HT1080 (cell line): Measurements from ENCODE around the gene PCP4. TPM values are rescaled to one million over a fixed set of nuclear protein-coding genes. Genes with fewer than 3 reads are reported as not detected.
"Not testable (repeated sequence)": the region's sequence is repeated elsewhere in the genome, so short reads cannot be mapped to it uniquely, and the experiment has no call there.

ENCODE experiments used
- DNase-seq: peaks from one replicate; pipeline ENCODE4 v3.0.0-alpha.2; 2015; ENCODE audit warnings: low read depth
- total RNA-seq: library from RNA; depleted of rRNA; stranded (reverse); fragments of >200 nt; shearing (Covaris generic); gene quantifications from 2 replicates; pipeline ENCODE4 v1.2.3, GENCODE V29; 2014

PCP4 gene
- total RNA-seq, 1 experiment from 2014 or later: not detected

GRCh38 chr21:39863111-39863510 is 4.1 kb upstream of the PCP4 start:
- peak; percentile 70 for DNase-seq

- DNase-seq: no peak
These were observed 1.1 kb upstream of the PCP4 start for GRCh38 chr21:39866093-39866492.

DNA sequence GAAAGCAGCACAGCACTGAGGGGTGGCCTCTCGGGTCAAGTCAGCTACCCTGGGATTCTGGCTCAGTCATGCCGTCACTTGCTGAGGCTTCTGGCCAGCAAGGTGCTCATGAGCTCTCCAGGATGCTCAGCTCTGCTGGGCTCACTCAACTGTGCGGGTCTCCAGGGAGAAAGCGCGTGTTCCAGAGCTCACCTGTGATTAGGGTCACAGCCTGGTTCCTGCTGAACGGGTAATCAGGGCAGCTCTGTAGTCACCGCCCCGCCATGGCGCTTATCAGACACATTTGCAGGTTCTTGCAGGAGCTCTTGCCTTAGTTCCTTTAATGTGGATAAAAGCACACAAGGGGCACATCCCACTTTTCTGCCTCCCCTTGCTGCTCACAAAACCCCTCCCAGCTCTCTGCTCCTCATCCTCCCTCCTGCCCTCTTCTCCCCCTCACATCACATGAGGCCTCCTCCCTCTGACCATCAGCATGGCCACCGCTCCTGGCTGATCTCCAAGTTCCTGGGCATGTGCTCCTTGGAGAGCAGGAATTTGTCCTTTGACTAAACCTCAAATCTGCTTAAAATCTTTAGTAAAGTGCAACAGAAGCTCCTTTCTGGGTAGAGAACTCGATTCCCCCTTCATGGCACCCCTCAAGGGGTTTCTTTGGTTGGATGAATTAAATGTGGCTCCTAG is 2.0 kb downstream of the PCP4 start:
- no peak for DNase-seq

- DNase-seq: no peak
These were observed 6.4 kb downstream of the PCP4 start for GRCh38 chr21:39873687-39874086.

DNA sequence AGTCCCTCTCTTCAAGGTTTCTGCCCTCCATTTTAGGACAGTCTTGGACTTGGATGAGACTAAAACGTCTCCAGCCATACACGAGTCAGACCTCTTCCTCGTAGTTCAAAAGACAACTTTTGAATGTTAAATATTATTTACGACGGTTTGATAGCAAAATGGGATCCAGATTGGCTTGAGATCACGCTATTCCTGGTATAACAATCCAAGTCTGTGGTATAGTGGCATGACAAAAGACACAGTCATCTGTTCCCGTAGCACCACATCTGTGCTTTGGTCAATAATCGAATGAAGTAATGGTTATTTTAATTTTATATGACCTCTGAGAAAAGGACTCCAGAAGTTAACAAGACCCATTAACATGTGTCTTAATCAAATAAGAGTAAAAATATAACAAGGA is 7.0 kb downstream of the PCP4 start:
- DNase-seq: no peak

GRCh38 chr21:39874759-39875158 is 7.5 kb downstream of the PCP4 start:
- DNase-seq: no peak

GRCh38 chr21:39881661-39882060 is 14.4 kb downstream of the PCP4 start:
- DNase-seq: no peak

- DNase-seq: no peak
These were observed 15.1 kb downstream of the PCP4 start for GRCh38 chr21:39882151-39882838.

DNA sequence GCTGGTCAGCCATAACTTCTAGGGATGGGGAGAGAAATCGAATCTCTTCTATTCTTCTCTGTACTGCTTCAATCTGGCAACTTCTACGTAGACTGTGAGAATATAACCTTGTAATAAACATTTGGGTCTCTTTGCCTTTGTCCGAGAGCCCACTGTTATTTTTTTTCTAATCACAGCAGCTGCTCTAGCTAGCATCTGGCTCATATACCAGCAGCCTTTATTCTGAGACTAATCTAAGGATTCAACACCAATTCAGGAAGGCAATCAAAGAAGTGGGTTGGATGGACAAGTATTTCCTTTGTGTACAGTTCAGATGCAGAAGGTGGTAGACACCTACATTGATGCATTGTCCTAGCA is 15.6 kb downstream of the PCP4 start:
- no peak for DNase-seq

DNA sequence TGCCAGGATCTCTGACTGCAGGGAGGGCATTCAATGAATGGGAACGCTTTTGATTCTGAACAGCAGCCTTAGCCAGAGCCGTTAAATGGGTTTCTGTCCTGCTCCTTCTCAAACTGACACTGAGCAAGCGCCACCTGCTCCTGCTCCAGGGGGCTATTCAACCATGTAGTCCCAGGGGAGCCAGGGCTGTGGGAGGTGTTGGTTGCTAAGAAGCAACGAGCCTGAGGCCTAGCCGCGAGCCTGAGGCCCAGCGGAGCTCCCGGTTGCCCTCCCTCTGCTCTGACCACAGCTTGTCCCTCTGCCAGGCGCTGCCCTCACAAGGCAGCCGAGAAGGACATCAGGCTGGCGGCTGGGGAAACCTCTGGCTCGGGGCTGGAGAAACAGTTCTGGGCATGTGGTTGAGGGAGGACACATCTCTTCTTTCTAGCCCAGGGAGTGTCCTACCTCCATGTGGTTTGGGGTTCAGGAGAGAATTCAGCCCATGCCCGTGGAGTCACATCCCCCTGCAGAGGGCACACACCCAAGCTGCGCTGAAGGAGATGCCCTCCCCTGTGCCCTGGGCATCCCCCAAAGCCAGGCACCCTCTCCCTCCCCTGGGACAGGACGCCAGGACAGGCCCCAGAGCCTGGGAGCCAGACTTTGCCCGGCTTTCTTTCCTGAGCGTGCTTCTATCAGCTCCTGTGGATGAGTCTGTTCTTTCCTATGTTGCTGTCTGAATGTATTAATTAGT is 18.0 kb downstream of the PCP4 start:
- DNase-seq: no peak

DNA sequence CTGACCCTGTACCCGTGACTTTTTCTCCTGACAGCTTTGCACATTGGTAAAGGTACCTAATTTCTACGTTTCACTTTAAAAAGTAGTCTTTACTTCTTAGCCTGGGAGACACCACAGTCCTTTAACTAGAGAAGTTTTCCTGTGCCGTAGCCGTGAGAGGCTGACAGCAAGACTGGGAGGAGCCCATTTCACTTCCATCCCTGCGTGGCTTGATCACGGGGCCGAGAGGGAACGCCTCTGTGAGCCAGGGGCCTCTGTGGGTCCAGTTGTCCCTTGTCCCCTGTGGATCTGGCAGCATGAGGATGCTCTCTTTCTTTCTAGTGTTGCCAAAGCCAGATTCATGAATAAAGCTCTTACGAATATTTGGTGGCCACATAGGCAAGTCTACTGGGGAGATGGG is 21.6 kb downstream of the PCP4 start:
- DNase-seq: no peak

GRCh38 chr21:39891111-39891510 is 23.9 kb downstream of the PCP4 start:
- DNase-seq: no peak

DNA sequence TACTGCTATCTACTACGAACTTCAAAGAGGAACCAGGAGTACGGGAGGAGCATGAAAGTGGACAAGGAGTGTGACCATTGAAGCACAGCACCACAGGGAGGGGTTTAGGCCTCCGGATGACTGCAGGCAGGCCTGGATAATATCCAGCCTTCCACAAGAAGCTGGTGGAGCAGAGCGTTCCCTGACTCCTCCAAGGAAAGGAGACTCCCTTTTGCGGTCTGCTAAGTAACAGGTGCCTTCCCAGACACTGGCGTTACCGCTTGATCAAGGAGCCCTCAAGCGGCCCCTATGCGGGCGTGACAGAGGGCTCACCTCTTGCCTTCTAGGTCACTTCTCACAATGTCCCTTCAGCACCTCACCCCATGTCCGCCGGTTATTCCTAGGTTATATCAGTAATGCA is 24.6 kb downstream of the PCP4 start:
- not testable (repeated sequence) for DNase-seq

GRCh38 chr21:39900491-39900890 is 33.3 kb downstream of the PCP4 start:
- DNase-seq: no peak

- no peak for DNase-seq
These were observed 33.7 kb downstream of the PCP4 start for GRCh38 chr21:39900911-39901310.

GRCh38 chr21:39902986-39903385 is 35.7 kb downstream of the PCP4 start:
- no peak for DNase-seq

DNA sequence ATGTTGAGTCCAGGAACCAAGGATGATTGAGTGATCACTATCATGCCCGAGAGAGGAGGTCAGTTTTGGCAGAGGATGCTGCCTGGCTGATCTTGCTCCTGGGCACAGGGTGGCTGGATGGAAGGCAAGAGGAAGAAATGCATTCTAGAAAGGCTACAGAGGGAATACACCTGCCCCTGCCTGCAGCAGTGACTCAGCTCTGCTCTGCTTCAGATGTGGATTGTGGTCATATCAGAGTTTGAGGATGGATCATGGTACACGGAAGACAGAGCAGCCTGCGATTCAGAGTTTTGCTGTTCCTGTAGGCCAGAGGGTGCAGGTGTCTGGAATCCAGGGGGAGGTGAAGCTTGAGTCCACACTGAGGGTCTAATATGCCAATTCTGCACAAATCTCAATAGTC is 37.2 kb downstream of the PCP4 start:
- no peak for DNase-seq

DNA sequence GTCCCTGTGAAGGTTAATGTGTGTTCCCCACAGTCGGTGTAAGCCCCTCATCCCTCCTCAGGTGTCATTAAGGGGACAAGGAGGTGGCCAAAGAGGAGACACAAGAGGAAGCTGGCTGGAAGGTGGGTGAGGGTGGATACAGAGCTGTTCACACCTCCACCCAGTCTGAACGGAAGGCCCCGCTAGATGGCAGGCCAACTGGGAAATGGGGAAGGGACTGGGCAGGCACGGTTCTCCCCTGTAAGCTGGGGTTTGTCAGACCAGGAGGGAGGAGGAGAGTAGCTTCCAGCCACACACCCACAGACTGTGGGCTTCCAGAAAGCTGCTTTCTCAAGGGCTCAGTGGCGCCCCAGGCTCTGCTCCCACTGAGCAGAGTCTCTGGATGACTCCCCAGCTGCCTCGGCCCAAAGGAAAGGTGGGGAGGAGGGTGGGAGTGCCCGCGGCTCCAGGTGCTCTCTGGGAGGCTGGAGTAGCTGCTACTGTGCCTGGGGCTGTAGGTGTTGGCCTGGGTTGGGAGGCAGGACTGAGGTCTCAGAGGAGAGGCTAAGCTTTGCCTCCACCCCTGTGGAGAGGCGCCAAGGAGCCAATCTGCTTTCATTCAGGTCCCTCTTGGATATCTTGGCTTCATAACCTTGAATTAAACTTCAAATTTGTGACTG is 41.2 kb downstream of the PCP4 start:
- DNase-seq: no peak

GRCh38 chr21:39911286-39912199 is 44.3 kb downstream of the PCP4 start:
- DNase-seq: no peak

GRCh38 chr21:39913706-39914305 is 46.6 kb downstream of the PCP4 start:
- no peak for DNase-seq

DNA sequence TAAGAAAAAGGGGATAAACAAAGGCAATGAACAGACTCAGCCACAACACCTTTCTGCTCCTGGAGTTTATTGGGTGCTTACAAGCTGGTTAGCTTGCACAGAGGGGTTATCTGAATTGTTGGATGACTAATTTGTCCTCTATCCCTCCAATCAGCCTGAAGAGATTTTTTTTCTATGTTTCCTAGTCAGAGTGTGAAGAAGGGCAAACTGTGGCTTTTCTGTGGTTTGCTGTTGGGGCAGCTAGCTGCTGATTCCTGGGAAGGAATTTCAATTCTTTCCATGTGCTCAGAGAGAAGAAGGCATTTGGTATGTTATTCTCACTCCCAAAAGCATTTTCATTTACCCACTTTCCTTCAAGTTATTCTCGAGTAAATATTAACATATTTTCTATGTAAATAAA is 48.6 kb downstream of the PCP4 start:
- no peak for DNase-seq
